Motor neuron (in vitro differentiated cells): ENCODE measurements around the gene THPO. TPM values are rescaled to one million over a fixed set of nuclear protein-coding genes. Genes with fewer than 3 reads are reported as not detected.

Source experiments
- ATAC-seq, 8 experiments: fragments of 200-7000 bp; cut with Tn5 transposase; replicated peaks in 6 of 8; 2 replicates each; pipeline ENCODE4 v1.8.0; 2021; ENCODE audit warnings: mild to moderate bottlenecking in 8 of 8, moderate library complexity in 8 of 8
- H3K27ac ChIP-seq, 2 donors: fragments of 250-450 bp; sonication (Bioruptor Pico); 2 replicates each; pipeline ENCODE4 v1.9.0; 2021; ENCODE audit warnings: antibody characterized with exemption in 2 of 2, mild to moderate bottlenecking in 2 of 2, moderate library complexity in 1 of 2
- H3K4me1 ChIP-seq, 2 donors: fragments of 250-450 bp; sonication (Bioruptor Pico); replicated peaks in 1 of 2; 2 replicates each; pipeline ENCODE4 v1.6.1; 2021; ENCODE audit warnings: antibody characterized with exemption in 2 of 2, mild to moderate bottlenecking in 2 of 2, moderate library complexity in 1 of 2
- H3K4me3 ChIP-seq, 5 donors: fragments of 250-450 bp; sonication (Bioruptor Pico); 2 replicates each; pipeline ENCODE4 v1.9.0; 2021; ENCODE audit warnings: antibody characterized with exemption in 5 of 5, mild to moderate bottlenecking in 5 of 5, moderate library complexity in 4 of 5
- whole genome bisulfite sequencing, 10 experiments: fragments of 450-650 bp; shearing (Covaris generic); methylation state at CpG; one replicate each; pipeline ENCODE4 v1.0.0; 2022; 5-methylcytosine and 5-hydroxymethylcytosine counted together
- in situ Hi-C, 9 experiments: fragments of 400-800 bp; cut with MboI; loops; one replicate each; pipeline ENCODE4 v1.15.0; 2021; ENCODE audit warnings: low sequenced_read_pairs in 9 of 9, low pct_unique_long_range_greater_than_20kb in 2 of 9; ENCODE audit not compliant: unreplicated experiment in 9 of 9
- total RNA-seq, 8 experiments: library from RNA; unstranded; fragments of 300-600 nt; gene quantifications; 2 replicates each; pipeline versions ENCODE4 v1.2.3 to v1.2.4, GENCODE V29; 2022

THPO gene
- total RNA-seq, 8 experiments from 2014 or later = 0.22 to 1.4 (median 0.53) TPM

DNA sequence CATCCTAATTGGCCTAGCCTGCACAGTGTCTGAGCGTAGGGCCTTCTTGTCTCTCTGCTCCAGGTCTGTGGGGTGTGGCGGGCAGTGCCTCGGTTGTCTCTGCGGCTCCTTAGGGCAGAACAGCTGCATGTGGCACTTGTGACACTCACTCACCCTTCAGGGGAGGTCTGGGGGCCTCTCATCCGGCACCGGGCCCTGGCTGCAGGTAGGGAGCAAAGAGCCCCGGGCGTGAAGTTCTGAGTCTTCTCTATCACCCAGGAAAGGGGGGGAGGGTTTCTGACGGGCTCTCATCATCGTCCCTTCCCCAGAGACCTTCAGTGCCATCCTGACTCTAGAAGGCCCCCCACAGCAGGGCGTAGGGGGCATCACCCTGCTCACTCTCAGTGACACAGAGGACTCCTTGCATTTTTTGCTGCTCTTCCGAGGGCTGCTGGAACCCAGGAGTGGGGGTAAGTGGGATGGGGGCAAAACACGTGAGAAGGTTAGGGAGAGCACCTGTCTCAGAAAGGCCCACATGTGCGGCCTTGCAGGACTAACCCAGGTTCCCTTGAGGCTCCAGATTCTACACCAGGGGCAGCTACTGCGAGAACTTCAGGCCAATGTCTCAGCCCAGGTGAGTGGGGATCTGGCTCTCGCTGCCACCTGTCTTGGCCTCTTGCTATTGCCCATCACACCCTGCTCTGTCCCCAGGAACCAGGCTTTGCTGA lies 4.5 kb upstream of the THPO start:
- in situ Hi-C loops = loop anchor here in 1 of 9 experiments (25.0 kb wide), 1 partner anchor 155 kb away; no protein-coding TSS in a partner anchor
- H3K27ac ChIP-seq = no peak overlapping the region
- H3K4me1 ChIP-seq = peaks cover 16 to 26% of the 10 kb centered on the region in 2 donors
- 67 to 100% (median 88%) methylated on average over 2 to 4 of the region's 16 CpGs; no CpG with 5 or more reads in 6 of the 10 experiments for WGBS, 10 experiments
- no peak overlapping the region for H3K4me3 ChIP-seq
- ATAC-seq = no peak

DNA sequence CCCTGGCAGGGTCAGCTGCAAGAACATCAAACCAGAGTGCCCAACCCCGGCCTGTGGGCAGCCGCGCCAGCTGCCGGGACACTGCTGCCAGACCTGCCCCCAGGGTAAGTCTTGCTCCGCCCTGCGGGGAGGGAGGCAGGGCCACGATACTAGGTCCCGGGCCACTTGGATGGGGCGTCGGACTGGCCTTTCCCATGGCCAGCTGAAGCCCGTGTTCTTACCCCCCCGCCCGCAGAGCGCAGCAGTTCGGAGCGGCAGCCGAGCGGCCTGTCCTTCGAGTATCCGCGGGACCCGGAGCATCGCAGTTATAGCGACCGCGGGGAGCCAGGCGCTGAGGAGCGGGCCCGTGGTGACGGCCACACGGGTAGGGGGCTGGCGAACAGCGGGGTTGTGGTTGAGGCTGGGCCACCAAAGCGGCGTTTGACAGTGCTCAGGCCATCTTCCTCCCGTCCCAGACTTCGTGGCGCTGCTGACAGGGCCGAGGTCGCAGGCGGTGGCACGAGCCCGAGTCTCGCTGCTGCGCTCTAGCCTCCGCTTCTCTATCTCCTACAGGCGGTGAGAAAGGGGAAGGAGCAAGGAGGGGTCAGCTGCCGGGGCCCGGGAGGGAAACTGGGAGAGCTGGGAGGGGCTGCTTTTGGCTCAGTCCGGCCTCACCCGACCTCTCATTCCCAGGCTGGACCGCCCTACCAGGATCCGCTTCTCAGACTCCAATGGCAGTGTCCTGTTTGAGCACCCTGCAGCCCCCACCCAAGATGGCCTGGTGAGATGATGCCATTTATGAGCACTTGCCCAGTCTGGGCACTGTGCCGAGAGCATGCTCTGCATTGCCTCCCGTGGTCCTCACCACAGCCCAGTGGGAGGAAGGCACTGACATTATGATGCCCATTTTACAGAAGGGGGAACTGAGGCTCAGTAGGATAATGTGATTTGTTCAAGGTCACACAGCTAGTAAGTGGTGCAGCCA lies 3.5 kb upstream of the THPO start:
- peak in 2 of 8 experiments; percentile 6 to 7 for ATAC-seq
- Histone ChIP-seq H3K4me1 (peaks cover 18 to 31% of the 10 kb centered on the region in 2 donors), H3K27ac (no peak overlapping the region), H3K4me3 (peak overlapping the region in 2 of 5 donors; percentile 54 to 89)
- in situ Hi-C loops = loop anchor here in 1 of 9 experiments (25.0 kb wide), 1 partner anchor 156 kb away; no protein-coding TSS in a partner anchor
- 0 to 80% (median 51%) methylated on average over 1 to 17 of the region's 55 CpGs; no CpG with 5 or more reads in 4 of the 10 experiments for WGBS, 10 experiments

DNA sequence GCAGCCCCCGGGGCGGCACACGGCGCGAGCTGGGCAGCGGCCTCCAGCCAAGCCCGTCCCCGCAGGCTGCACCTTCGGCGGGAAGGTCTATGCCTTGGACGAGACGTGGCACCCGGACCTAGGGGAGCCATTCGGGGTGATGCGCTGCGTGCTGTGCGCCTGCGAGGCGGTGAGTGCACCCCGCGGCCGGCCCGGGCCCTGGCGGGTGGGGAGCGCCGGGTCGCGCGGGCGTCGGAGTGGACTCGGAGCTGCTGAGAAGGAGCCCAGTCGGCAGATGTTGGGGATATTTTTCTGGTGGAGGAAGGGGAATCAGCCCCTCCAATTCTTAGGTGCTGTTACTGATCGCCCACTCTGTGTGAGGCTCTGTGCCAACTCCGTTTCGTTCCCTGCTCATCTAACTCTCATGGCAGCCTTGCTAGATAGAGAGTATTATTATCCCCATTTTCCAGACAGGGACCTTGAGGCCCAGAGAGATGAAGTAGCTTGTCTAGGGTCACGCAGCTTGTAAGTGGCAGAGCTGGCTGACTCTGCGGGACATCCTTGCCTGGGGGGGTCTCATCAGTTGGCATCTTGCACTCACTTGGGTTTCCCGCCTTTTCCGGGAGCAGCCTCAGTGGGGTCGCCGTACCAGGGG lies 2.7 kb upstream of the THPO start:
- in situ Hi-C loops = loop anchor here in 1 of 9 experiments (25.0 kb wide), 1 partner anchor 157 kb away; no protein-coding TSS in a partner anchor
- 0 to 32% (median 8%) methylated on average over 1 to 20 of the region's 42 CpGs; no CpG with 5 or more reads in 4 of the 10 experiments for WGBS, 10 experiments
- ATAC-seq = peak in 4 of 8 experiments; percentile 1 to 43 (median 12)
- H3K4me3 ChIP-seq = peak overlapping the region; percentile 49 to 89 (median 54)
- peaks cover 18 to 31% of the 10 kb centered on the region in 2 donors for H3K4me1 ChIP-seq
- H3K27ac ChIP-seq = peak overlapping the region in 1 of 2 donors; percentile 82

DNA sequence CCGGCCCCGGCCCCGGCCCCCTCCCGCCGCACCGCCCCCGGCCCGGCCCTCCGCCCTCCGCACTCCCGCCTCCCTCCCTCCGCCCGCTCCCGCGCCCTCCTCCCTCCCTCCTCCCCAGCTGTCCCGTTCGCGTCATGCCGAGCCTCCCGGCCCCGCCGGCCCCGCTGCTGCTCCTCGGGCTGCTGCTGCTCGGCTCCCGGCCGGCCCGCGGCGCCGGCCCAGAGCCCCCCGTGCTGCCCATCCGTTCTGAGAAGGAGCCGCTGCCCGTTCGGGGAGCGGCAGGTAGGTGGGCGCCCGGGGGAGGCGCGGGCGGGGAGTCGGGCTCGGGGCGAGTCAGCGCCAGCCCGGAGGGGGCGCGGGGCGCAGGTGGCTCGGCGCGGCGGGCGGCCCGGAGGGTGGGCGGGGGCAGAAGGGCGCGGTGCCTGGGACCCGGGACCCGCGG lies 2.2 kb upstream of the THPO start:
- Histone ChIP-seq H3K4me3 (peak overlapping the region; percentile 49 to 89 (median 54)), H3K4me1 (peaks cover 18 to 31% of the 10 kb centered on the region in 2 donors), H3K27ac (peak overlapping the region in 1 of 2 donors; percentile 82)
- WGBS, 10 experiments = no CpG with 5 or more reads among the region's 62 CpGs
- in situ Hi-C loops = loop anchor here in 1 of 9 experiments (25.0 kb wide), 1 partner anchor 157 kb away; no protein-coding TSS in a partner anchor
- peak; percentile 15 to 77 (median 60) for ATAC-seq

DNA sequence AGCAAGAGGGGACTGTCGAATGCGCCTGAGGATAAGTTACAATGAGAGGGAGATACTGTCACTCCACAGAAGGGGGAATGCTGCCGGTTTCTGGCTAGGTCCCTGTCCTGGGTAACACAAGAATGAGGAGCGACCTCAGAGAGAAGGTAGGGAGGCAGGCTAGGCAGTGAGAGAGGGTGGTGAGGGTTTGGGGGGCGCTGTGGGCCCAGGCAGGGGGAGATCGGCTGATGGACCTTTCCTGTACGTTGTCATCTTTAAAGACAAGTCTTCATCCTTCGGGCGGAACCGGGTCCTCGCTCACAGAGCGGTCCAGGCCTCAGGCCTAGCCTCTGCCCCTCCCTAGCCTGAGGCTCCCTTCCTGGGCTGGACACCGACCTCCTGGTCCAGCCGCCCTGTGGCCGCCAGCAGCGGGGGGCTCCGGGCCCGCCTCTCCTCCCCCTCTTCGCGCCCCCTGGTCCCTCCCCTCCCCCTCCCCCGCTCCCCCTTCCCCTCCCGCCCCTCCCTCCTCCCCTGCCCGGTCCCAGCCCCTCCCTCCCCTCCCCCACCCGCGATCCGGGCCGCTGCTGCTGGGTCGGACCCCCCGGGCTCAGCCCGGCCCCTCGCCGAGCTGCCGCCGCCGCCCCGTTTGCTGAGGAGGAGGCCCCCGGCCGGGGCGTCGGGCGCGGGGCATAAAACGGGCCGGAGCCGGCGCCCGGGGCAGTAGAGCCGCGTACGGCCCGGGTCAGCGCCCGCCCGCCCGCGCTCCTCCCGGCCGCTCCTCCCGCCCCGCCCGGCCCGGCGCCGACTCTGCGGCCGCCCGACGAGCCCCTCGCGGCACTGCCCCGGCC lies 1.6 kb upstream of the THPO start, which contains the start of gene CHRD:
Gene CHRD, plus strand, starts transcription at position 697 of the 827 bp plus-strand sequence. CDS start 265 bp downstream, outside the sequence.
- H3K27ac ChIP-seq = peak within 1 kb of the TSS; percentile 3 to 82
- peak; percentile 22 to 77 (median 68) for ATAC-seq
- peak within 1 kb of the TSS; percentile 49 to 89 (median 54) for H3K4me3 ChIP-seq
- H3K4me1 ChIP-seq = peaks cover 18 to 31% of the 10 kb centered on the region in 2 donors
- in situ Hi-C loops = loop anchor here in 4 of 9 experiments (10.0 to 25.0 kb wide), 3 partner anchors 155 to 165 kb away; no protein-coding TSS in a partner anchor
- WGBS, 10 experiments = 33 to 60% (median 43%) methylated on average over 2 to 3 of the region's 71 CpGs; no CpG with 5 or more reads in 7 of the 10 experiments

DNA sequence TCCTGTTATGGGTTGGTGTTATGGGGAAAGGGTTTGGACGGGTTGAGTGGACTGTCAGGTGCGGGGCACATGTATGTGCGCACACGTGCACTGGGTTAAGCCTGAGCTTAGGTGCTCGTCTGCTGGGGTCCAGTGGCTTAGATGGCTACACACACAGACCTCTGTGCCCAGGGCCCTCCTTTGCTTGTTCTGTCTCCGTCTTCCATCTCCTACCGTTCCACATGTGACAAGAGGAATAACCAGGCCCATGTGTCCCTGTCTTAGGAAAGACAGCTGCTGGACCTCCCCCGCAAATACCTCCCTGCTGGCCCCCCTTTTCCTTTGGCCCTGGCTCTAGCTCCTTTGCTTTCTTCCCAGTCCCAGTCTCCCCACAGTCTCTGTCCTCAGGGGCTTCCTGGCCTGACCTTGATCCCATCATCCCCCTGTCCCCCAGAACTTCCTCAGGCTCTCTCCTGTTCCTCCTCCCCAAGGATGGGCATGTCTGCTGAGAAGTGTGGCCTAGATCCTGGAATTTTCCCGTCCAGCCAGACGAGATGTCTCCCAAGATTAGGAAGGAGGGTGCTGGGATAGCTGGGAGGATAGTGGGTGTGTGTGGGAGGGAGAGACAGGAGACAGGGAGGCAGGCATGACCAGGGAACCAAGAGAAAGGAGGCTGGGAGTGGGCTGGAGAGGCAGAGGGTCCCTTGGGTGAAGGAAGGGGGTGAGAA lies 797 bp upstream of the THPO start:
- H3K27ac ChIP-seq = peak overlapping the region in 1 of 2 donors; percentile 82
- ATAC-seq = no peak
- in situ Hi-C loops = loop anchor here in 4 of 9 experiments (10.0 to 25.0 kb wide), 3 partner anchors 156 to 166 kb away; no protein-coding TSS in a partner anchor
- 20 to 92% (median 63%) methylated on average over 1 to 7 of the region's 10 CpGs; no CpG with 5 or more reads in 2 of the 10 experiments for WGBS, 10 experiments
- peak overlapping the region in 3 of 5 donors; percentile 54 to 89 (median 80) for H3K4me3 ChIP-seq
- peaks cover 18 to 31% of the 10 kb centered on the region in 2 donors for H3K4me1 ChIP-seq

DNA sequence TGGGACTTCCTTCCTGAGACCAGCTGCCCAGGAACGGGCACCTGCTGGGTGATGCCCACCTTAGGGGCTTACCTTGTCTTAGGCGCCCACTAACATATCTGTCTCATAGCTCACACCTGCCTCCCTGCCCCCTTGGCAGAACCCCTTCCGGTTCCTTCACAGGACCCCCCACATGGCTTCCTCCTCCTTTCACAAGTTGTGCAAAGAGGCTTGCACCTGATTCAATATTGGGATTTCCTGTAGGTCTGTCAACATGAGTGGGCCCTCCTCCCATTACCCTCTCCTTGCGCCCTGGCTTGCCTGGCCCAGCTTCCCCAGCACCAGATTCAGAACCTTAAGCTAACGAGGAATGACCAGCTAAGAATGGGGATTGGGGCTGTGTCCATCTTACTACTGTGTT lies 633 bp downstream of the THPO start:
- ATAC-seq = no peak
- Histone ChIP-seq H3K4me3 (no peak overlapping the region), H3K27ac (no peak overlapping the region), H3K4me1 (peaks cover 18 to 32% of the 10 kb centered on the region in 2 donors)
- in situ Hi-C loops = loop anchor here in 4 of 9 experiments (10.0 to 25.0 kb wide), 3 partner anchors 157 to 167 kb away; no protein-coding TSS in a partner anchor
- WGBS, 10 experiments = 66 to 100% (median 100%) methylated on average over 1 to 3 of the region's 5 CpGs; no CpG with 5 or more reads in 5 of the 10 experiments

DNA sequence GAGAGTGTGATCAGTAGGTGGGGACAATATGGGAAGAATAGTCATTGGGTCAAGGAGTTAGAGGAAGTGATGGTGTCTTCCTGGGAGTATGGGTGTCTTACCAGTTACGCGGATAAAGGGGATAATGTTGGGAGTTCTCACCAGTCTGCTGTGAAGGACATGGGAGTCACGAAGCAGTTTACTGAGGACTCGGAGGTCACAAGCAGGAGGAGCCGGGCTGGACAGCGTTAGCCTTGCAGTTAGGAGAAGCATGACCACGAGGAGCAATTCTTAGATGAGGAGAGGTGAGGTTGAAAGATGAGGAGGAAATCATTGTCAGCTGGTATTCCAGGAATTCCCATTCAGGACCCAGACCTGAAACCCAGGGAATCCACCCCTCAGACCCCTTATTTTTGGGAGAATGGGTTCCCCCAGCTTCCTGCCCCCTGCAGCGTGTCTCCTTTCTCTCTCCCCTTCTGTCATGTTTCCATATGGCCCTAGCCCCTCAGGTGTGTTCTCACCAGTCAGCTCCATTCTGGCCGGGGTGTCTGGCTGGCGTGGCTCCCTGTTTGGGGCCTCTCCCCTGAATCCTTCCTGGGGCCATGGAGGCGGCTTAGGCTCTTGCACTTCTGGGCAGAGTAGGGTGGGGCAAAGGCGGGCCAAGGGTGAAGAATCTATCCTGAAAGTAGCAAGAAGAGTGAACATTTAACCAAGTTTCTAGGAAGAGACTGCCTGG lies 2.1 kb downstream of the THPO start:
- Histone ChIP-seq H3K4me1 (peaks cover 25 to 35% of the 10 kb centered on the region in 2 donors), H3K27ac (no peak overlapping the region), H3K4me3 (no peak overlapping the region)
- in situ Hi-C loops = loop anchor here in 4 of 9 experiments (10.0 to 25.0 kb wide), 3 partner anchors 159 to 169 kb away; no protein-coding TSS in a partner anchor
- WGBS, 10 experiments = 33 to 100% (median 85%) methylated on average over 1 to 7 of the region's 12 CpGs; no CpG with 5 or more reads in 2 of the 10 experiments
- ATAC-seq = no peak

DNA sequence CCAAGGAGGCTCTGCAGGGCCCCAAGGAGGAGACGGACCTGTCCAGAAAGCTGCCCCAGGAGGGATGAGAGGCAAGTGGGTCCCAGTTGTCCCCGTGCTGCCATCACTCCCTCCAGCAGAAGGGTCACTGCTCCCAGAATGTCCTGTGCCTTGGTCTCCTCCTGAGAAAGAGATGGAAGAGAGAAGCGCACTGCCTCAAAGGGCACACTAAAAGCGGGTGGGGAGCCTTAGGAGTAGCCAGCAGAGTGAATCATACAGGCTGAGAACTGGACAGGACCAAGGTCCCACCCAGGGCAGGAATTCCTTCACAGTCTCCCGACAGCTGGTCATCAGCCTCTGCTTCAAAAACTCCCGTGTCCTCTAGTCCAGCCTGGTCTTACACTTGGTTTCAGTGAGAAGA lies 4.6 kb downstream of the THPO start:
- ATAC-seq = peak in 3 of 8 experiments; percentile 9 to 56 (median 55)
- H3K27ac ChIP-seq = no peak overlapping the region
- in situ Hi-C loops = loop anchor here in 7 of 9 experiments (10.0 to 25.0 kb wide), 5 partner anchors 161 to 414 kb away; no protein-coding TSS in a partner anchor
- WGBS, 10 experiments = 0 to 100% (median 70%) methylated on average over 1 to 5 of the region's 6 CpGs; no CpG with 5 or more reads in 3 of the 10 experiments
- no peak overlapping the region for H3K4me3 ChIP-seq
- H3K4me1 ChIP-seq = peaks cover 18 to 22% of the 10 kb centered on the region in 2 donors

DNA sequence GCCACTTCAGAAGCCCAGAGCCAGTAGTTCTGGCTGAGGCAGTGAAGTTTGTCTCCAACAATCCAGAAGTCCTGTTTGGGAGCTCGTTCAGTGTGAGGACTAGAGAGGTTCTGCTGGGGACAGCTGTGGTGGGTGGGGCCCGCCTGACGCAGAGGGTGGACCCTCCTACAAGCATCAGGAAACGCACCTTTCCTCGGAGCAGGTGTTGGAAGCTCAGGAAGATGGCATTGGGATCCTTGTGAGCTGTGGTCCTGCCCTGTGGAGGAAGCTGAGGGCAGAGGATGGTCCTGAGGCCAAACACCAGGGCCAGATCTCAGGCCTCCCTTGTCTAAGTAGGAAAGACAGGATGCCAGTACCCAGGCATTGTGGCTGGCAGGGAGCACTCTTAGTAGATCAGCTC lies 5.1 kb downstream of the THPO start:
- WGBS, 10 experiments = 11 to 77% (median 36%) methylated on average over 1 to 3 of the region's 5 CpGs; no CpG with 5 or more reads in 6 of the 10 experiments

More for the DNA sequence above, 5.1 kb downstream of the THPO start:
- in situ Hi-C loops = loop anchor here in 7 of 9 experiments (10.0 to 25.0 kb wide), 5 partner anchors 162 to 414 kb away; no protein-coding TSS in a partner anchor
- no peak overlapping the region for H3K4me3 ChIP-seq
- H3K4me1 ChIP-seq = peaks cover 13 to 16% of the 10 kb centered on the region in 2 donors
- H3K27ac ChIP-seq = no peak overlapping the region
- ATAC-seq = peak in 2 of 8 experiments; percentile 0 to 2
